Suprapubic skin (tissue), 4 donors: Measurements from ENCODE around the gene TMEM225B. TPM values are rescaled to one million over a fixed set of nuclear protein-coding genes. Genes with fewer than 3 reads are reported as not detected.
A peak's percentile ranks its signal among the peaks of the same experiment; 100 is the strongest.

Source experiments
- DNase-seq, 2 donors: peaks; one replicate each; pipeline ENCODE4 v3.0.0-alpha.2; 2019; ENCODE audit warnings: low spot score in 2 of 2
- H3K27ac ChIP-seq: fragments of 200-600 bp; sonication (generic); one replicate; pipeline ENCODE4 v1.5.1; 2019
- H3K27me3 ChIP-seq: fragments of 200-600 bp; sonication (generic); one replicate; pipeline ENCODE4 v1.5.1; 2019
- H3K36me3 ChIP-seq: fragments of 200-600 bp; sonication (generic); one replicate; pipeline ENCODE4 v1.5.1; 2019
- H3K4me1 ChIP-seq: fragments of 200-600 bp; sonication (generic); one replicate; pipeline ENCODE4 v1.5.1; 2019
- H3K4me3 ChIP-seq: fragments of 200-600 bp; sonication (generic); one replicate; pipeline ENCODE4 v1.5.1; 2019; ENCODE audit warnings: mild to moderate bottlenecking
- H3K9me3 ChIP-seq: fragments of 200-600 bp; sonication (generic); one replicate; pipeline ENCODE4 v1.5.1; 2019
- CTCF ChIP-seq, 2 donors: fragments of 200-600 bp in 1 of 2; fragments of 450-650 bp in 1 of 2; sonication (generic) in 1 of 2; IDR thresholded peaks; one replicate each; pipeline ENCODE4 v1.5.1; 2016 to 2019; ENCODE audit warnings: antibody characterized with exemption in 2 of 2, mild to moderate bottlenecking in 1 of 2, moderate library complexity in 1 of 2
- EP300 ChIP-seq: sonication (generic); formaldehyde crosslinking; IDR thresholded peaks from one replicate; pipeline ENCODE4 v1.6.1; 2017; ENCODE audit warnings: antibody characterized with exemption
- POLR2A ChIP-seq, 2 donors: fragments of 450-650 bp; IDR thresholded peaks; one replicate each; pipeline ENCODE4 v1.6.1; 2017; ENCODE audit warnings: antibody characterized with exemption in 2 of 2, mild to moderate bottlenecking in 2 of 2, moderate library complexity in 2 of 2
- POLR2AphosphoS5 ChIP-seq, 3 donors: sonication (generic); formaldehyde crosslinking; IDR thresholded peaks; one replicate each; pipeline ENCODE4 v1.6.1; 2017; ENCODE audit warnings: antibody characterized with exemption in 3 of 3
- WGBS: methylation state at CpG from one replicate; pipeline ENCODE4 v1.1.5; 2018; 5-methylcytosine and 5-hydroxymethylcytosine counted together
- total RNA-seq, 4 donors: library from RNA; depleted of rRNA; stranded (reverse); fragments of >200 nt; gene quantifications; one replicate each; pipeline ENCODE4 v1.1.0, GENCODE V29; 2016

TMEM225B gene
- total RNA-seq, 4 donors from 2014 or later = 1.4 to 6.8 (median 2.1) TPM

DNA sequence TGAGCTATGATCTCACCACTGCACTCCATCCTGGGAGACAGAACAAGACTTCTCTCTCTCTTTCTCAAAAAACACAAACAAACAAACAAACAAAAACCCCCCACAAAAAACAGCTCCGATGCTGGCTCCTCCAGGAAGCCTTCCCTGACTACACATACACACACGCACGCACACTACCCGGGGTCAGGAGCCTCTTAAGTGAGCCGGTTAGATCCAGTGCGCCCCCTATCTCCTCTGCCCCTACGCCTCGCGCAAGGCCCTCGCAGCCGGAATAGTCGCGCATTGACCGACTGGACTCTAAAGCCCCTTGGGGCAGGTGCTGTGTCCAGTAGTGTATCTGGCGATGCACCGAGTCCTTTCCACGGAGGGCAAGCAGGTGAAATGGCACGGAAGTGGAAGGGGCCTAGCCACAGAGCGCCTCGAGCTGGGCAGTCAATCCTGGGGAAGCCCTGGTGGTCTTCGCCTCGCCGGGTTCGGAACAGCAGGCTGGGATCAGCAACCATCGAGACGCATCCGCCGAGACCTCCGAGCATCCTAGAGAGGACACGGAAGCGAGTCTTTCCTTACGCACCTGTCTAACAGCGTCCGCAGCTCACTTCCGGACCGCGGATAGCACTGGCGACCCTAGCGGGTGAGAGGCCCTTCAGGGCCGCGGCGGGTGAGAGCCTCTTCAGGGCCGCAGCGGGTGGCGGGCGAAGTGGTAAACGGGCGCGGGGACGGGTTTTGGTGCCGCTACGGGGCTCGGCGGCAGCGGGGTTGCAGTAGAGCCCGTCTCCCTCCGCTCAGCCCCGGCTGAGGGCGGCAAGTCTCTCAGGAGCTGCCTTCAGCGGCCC, 18.5 kb downstream of the TMEM225B start, which contains the start of gene ZSCAN25:
Gene ZSCAN25 (plus strand): TSS at position 588 of the 833 bp plus-strand sequence. CDS start 2,661 bp downstream, outside the sequence.
- WGBS = under 1% methylated on average over 24 of the region's 60 CpGs
- TF ChIP-seq POLR2AphosphoS5 (IDR thresholded peaks at IDR 0.05) = peak in 2 of 3 donors; percentile 19 to 68
- peak in 1 of 2 donors; percentile 59 for TF ChIP-seq POLR2A (IDR thresholded peaks at IDR 0.05)
- TF ChIP-seq EP300 = no peak
- Histone ChIP-seq H3K9me3 (no peaks in the 10 kb centered on the region), H3K4me1 (peaks cover 20% of the 10 kb centered on the region), H3K27me3 (no peaks in the 10 kb centered on the region), H3K27ac (peak within 1 kb of the TSS; percentile 73), H3K36me3 (peaks cover 32% of the 10 kb centered on the region), H3K4me3 (peak within 1 kb of the TSS; percentile 75)
- DNase-seq = peak; percentile 90 to 91

- Histone ChIP-seq H3K27me3 (no peaks in the 10 kb centered on the region), H3K27ac (peak overlapping the region; percentile 73), H3K4me1 (peaks cover 21% of the 10 kb centered on the region), H3K36me3 (peaks cover 39% of the 10 kb centered on the region), H3K9me3 (no peaks in the 10 kb centered on the region), H3K4me3 (peak overlapping the region; percentile 75)
- 38% methylated on average over 11 of the region's 22 CpGs for WGBS
- DNase-seq = no peak
- TF ChIP-seq POLR2A (IDR thresholded peaks at IDR 0.05) (no peak), CTCF (IDR thresholded peaks at IDR 0.05) (no peak), EP300 (no peak), POLR2AphosphoS5 (IDR thresholded peaks at IDR 0.05) (no peak)
Measured at GRCh38 chr7:99617192-99617781, 19.2 kb downstream of the TMEM225B start.

GRCh38 chr7:99618726-99619125, 20.7 kb downstream of the TMEM225B start:
- H3K36me3 ChIP-seq = peaks cover 54% of the 10 kb centered on the region
- no peak for DNase-seq
- H3K4me3 ChIP-seq = no peak overlapping the region
- WGBS = 79% methylated on average over 3 of the region's 3 CpGs
- no peaks in the 10 kb centered on the region for H3K9me3 ChIP-seq
- peaks cover 32% of the 10 kb centered on the region for H3K4me1 ChIP-seq
- H3K27me3 ChIP-seq = no peaks in the 10 kb centered on the region
- TF ChIP-seq EP300 = no peak
- no peak for TF ChIP-seq CTCF (IDR thresholded peaks at IDR 0.05)
- TF ChIP-seq POLR2A (IDR thresholded peaks at IDR 0.05) = no peak
- TF ChIP-seq POLR2AphosphoS5 (IDR thresholded peaks at IDR 0.05) = no peak
- H3K27ac ChIP-seq = no peak overlapping the region

- no peak overlapping the region for H3K4me3 ChIP-seq
- TF ChIP-seq EP300 (no peak), POLR2AphosphoS5 (IDR thresholded peaks at IDR 0.05) (no peak), CTCF (IDR thresholded peaks at IDR 0.05) (no peak), POLR2A (IDR thresholded peaks at IDR 0.05) (no peak)
- no peak for DNase-seq
- no peaks in the 10 kb centered on the region for H3K9me3 ChIP-seq
- peaks cover 63% of the 10 kb centered on the region for H3K36me3 ChIP-seq
- H3K4me1 ChIP-seq = peaks cover 32% of the 10 kb centered on the region
- WGBS = 96% methylated on average over 18 of the region's 18 CpGs
- H3K27ac ChIP-seq = no peak overlapping the region
- no peaks in the 10 kb centered on the region for H3K27me3 ChIP-seq
Measured at GRCh38 chr7:99619571-99620130, 21.6 kb downstream of the TMEM225B start.

GRCh38 chr7:99621271-99621670, 23.2 kb downstream of the TMEM225B start:
- Histone ChIP-seq H3K9me3 (no peaks in the 10 kb centered on the region), H3K27me3 (no peaks in the 10 kb centered on the region), H3K36me3 (peaks cover 79% of the 10 kb centered on the region), H3K4me1 (peaks cover 31% of the 10 kb centered on the region), H3K4me3 (no peak overlapping the region), H3K27ac (no peak overlapping the region)
- no peak for DNase-seq
- 90% methylated on average over 5 of the region's 5 CpGs for WGBS
- TF ChIP-seq CTCF (IDR thresholded peaks at IDR 0.05) (no peak), POLR2AphosphoS5 (IDR thresholded peaks at IDR 0.05) (no peak), EP300 (no peak), POLR2A (IDR thresholded peaks at IDR 0.05) (no peak)
